ENCODE results near the gene C2orf72.
"Not testable (repeated sequence)": the region's sequence is repeated elsewhere in the genome, so short reads cannot be mapped to it uniquely, and the experiment has no call there.

DNA sequence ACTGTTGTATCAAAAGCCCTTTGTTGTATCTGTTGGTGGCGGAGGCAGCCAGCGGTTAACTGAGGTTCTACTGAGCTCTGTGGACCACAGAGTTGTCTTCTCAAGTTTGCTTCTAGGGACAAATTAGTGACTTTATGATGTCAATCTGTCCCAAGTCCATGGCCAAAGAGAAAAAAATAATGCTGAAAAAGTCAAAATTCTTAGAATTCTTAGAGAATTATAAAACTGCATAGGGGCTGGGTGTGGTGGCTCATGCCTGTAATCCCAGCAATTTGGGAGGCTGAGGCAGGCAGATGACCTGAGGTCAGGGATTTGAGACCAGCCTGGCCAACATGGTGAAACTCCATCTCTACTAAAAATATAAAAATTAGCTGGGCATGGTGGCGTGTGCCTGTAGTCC lies 12.3 kb upstream of the C2orf72 start:
- TF ChIP-seq, protein P1, sequence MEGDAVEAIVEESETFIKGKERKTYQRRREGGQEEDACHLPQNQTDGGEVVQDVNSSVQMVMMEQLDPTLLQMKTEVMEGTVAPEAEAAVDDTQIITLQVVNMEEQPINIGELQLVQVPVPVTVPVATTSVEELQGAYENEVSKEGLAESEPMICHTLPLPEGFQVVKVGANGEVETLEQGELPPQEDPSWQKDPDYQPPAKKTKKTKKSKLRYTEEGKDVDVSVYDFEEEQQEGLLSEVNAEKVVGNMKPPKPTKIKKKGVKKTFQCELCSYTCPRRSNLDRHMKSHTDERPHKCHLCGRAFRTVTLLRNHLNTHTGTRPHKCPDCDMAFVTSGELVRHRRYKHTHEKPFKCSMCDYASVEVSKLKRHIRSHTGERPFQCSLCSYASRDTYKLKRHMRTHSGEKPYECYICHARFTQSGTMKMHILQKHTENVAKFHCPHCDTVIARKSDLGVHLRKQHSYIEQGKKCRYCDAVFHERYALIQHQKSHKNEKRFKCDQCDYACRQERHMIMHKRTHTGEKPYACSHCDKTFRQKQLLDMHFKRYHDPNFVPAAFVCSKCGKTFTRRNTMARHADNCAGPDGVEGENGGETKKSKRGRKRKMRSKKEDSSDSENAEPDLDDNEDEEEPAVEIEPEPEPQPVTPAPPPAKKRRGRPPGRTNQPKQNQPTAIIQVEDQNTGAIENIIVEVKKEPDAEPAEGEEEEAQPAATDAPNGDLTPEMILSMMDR (IDR thresholded peaks at IDR 0.05) = not testable (repeated sequence)
- not testable (repeated sequence) for TF ChIP-seq POLR2A, POLR2AphosphoS5, EP300 (IDR thresholded peaks at IDR 0.05)

Measured in gastroesophageal sphincter (tissue), 3 donors.